HL-60 (cell line): Measurements from ENCODE around the gene PPP2R5E.

Source experiments
- DNase-seq, 2 experiments: peaks; one replicate each; pipeline ENCODE4 v3.0.0-alpha.2; 2010 to 2020; ENCODE audit warnings: low read depth in 1 of 2, low spot score in 1 of 2
- H3K27ac ChIP-seq: fragments of 250-450 bp; sonication (Bioruptor Pico); replicated peaks from 2 replicates; pipeline ENCODE4 v1.5.1; 2020; ENCODE audit warnings: mild to moderate bottlenecking, moderate library complexity
- H3K27me3 ChIP-seq: fragments of 250-450 bp; sonication (Bioruptor Pico); 2 replicates; pipeline ENCODE4 v1.5.1; 2021; ENCODE audit warnings: mild to moderate bottlenecking, moderate library complexity; ENCODE audit not compliant: insufficient read depth, poor library complexity, severe bottlenecking
- H3K4me3 ChIP-seq: replicated peaks from 2 replicates; pipeline ENCODE4 v1.5.1; 2011; ENCODE audit warnings: mild to moderate bottlenecking, control low read depth, low read length; ENCODE audit not compliant: insufficient read depth
- GABPA ChIP-seq: IDR thresholded peaks from 2 replicates; pipeline ENCODE4 v1.6.1; 2012; ENCODE audit warnings: low read depth
- POLR2AphosphoS5 ChIP-seq: IDR thresholded peaks from 2 replicates; pipeline ENCODE4 v1.6.1; 2012; ENCODE audit warnings: low read depth
- SPI1 ChIP-seq: IDR thresholded peaks from 2 replicates; pipeline ENCODE4 v1.6.1; 2012; ENCODE audit warnings: low read depth, mild to moderate bottlenecking, borderline replicate concordance
- TF ChIP-seq, protein P1 (sequence below): IDR thresholded peaks from 2 replicates; pipeline ENCODE4 v1.6.1; 2012; ENCODE audit warnings: low read depth; ENCODE audit not compliant: insufficient replicate concordance
- TF ChIP-seq, protein P2 (sequence below): IDR thresholded peaks from one replicate; pipeline ENCODE4 v1.5.1; 2011; ENCODE audit warnings: low read length, control low read depth, inconsistent platforms; ENCODE audit not compliant: insufficient read depth

PPP2R5E gene

DNA sequence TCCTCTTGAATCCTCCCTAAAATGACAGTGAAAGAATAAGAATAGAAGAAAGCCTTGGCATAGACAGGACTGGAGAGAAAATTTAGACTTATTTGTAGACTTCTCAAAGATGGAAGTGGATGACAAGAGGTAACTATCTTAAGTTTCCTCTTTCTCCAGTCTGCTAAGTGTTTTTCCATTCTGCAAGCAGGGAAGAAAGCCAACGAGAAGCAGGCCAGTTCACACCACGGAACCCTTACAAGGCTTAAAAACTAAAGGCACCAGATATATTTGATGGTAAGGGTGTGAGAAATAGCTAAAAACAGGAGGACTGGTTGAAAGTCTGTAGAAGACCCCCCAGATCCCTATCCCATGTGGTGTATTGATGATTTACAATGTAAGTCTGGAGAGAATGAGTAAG, 141.5 kb downstream of the PPP2R5E start:
- no peaks in the 10 kb centered on the region for H3K27me3 ChIP-seq
- TF ChIP-seq POLR2AphosphoS5: no peak
- no peak for TF ChIP-seq SPI1
- TF ChIP-seq, protein P1, sequence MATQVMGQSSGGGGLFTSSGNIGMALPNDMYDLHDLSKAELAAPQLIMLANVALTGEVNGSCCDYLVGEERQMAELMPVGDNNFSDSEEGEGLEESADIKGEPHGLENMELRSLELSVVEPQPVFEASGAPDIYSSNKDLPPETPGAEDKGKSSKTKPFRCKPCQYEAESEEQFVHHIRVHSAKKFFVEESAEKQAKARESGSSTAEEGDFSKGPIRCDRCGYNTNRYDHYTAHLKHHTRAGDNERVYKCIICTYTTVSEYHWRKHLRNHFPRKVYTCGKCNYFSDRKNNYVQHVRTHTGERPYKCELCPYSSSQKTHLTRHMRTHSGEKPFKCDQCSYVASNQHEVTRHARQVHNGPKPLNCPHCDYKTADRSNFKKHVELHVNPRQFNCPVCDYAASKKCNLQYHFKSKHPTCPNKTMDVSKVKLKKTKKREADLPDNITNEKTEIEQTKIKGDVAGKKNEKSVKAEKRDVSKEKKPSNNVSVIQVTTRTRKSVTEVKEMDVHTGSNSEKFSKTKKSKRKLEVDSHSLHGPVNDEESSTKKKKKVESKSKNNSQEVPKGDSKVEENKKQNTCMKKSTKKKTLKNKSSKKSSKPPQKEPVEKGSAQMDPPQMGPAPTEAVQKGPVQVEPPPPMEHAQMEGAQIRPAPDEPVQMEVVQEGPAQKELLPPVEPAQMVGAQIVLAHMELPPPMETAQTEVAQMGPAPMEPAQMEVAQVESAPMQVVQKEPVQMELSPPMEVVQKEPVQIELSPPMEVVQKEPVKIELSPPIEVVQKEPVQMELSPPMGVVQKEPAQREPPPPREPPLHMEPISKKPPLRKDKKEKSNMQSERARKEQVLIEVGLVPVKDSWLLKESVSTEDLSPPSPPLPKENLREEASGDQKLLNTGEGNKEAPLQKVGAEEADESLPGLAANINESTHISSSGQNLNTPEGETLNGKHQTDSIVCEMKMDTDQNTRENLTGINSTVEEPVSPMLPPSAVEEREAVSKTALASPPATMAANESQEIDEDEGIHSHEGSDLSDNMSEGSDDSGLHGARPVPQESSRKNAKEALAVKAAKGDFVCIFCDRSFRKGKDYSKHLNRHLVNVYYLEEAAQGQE: no peak
- TF ChIP-seq, protein P2, sequence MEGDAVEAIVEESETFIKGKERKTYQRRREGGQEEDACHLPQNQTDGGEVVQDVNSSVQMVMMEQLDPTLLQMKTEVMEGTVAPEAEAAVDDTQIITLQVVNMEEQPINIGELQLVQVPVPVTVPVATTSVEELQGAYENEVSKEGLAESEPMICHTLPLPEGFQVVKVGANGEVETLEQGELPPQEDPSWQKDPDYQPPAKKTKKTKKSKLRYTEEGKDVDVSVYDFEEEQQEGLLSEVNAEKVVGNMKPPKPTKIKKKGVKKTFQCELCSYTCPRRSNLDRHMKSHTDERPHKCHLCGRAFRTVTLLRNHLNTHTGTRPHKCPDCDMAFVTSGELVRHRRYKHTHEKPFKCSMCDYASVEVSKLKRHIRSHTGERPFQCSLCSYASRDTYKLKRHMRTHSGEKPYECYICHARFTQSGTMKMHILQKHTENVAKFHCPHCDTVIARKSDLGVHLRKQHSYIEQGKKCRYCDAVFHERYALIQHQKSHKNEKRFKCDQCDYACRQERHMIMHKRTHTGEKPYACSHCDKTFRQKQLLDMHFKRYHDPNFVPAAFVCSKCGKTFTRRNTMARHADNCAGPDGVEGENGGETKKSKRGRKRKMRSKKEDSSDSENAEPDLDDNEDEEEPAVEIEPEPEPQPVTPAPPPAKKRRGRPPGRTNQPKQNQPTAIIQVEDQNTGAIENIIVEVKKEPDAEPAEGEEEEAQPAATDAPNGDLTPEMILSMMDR: no peak
- no peak for TF ChIP-seq GABPA

DNA sequence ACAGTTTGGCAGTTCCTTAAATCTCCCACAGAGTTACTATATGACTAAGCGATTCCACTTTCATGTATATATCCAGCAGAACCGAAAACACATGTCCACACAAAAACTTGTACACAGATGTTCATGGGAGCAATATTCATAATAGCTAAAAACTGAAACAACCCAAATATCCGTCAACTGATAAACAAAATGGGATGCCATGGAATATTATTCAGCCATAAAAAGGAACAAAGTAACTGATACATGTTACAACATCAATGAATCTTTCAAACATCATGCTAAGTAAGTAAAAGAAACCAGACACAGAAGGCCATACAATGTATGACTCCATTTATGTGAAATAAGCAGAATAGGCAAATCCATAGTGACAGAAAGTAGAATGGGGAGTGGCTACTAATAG, 144.2 kb downstream of the PPP2R5E start:
- H3K4me3 ChIP-seq: no peak overlapping the region
- TF ChIP-seq, protein P1: no peak
- no peak for TF ChIP-seq GABPA
- TF ChIP-seq, protein P2: no peak
- no peak for TF ChIP-seq POLR2AphosphoS5
- no peak for TF ChIP-seq SPI1
- no peaks in the 10 kb centered on the region for H3K27me3 ChIP-seq
- H3K27ac ChIP-seq: no peak overlapping the region
- no peak for DNase-seq

More for the DNA sequence above, 141.5 kb downstream of the PPP2R5E start:
- Histone ChIP-seq H3K27ac (no peak overlapping the region), H3K4me3 (no peak overlapping the region)
- DNase-seq: no peak

DNA sequence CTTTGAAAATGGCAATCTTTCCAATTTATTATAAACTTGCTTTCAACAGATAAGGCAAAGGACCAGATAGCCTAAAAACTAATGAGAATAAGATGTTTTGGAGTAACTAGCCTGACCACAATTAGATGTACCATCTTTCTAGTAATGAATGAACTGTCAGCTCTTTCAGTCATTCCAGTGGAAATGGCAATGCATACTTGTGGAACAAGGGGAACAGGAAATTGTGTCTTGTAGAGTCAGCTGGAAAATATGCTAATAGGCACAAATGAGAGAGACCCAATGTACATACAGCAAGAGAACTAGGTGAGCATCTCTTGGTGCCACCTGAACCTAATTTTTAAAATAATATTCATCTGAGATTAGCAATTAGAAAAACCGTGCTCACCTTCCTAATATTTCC, 148.3 kb downstream of the PPP2R5E start:
- H3K27me3 ChIP-seq: no peaks in the 10 kb centered on the region
- DNase-seq: no peak
- H3K27ac ChIP-seq: no peak overlapping the region
- TF ChIP-seq, protein P2: no peak
- no peak for TF ChIP-seq SPI1
- TF ChIP-seq, protein P1: no peak
- no peak for TF ChIP-seq GABPA
- TF ChIP-seq POLR2AphosphoS5: no peak
- H3K4me3 ChIP-seq: no peak overlapping the region
